Nephron (organoid): ENCODE measurements around the gene LONP2.

Experiments
- H3K27ac Mint-ChIP-seq, 3 experiments: 2 replicates each; pipeline ENCODE4 v1.8.0; 2020; ENCODE audit warnings: mixed read lengths in 3 of 3, mild to moderate bottlenecking in 2 of 3, moderate library complexity in 1 of 3
- H3K27me3 Mint-ChIP-seq: 2 replicates; pipeline ENCODE4 v1.8.0; 2021; ENCODE audit warnings: low read depth, mild to moderate bottlenecking, moderate library complexity, mixed read lengths
- H3K36me3 Mint-ChIP-seq: 2 replicates; pipeline ENCODE4 v1.8.0; 2020; ENCODE audit warnings: low read depth, mixed read lengths
- H3K4me1 Mint-ChIP-seq: 2 replicates; pipeline ENCODE4 v1.8.0; 2020; ENCODE audit warnings: mixed read lengths
- H3K4me3 Mint-ChIP-seq, 3 experiments: 2 replicates each; pipeline ENCODE4 v1.8.0; 2020; ENCODE audit warnings: mild to moderate bottlenecking in 3 of 3, mixed read lengths in 3 of 3, moderate library complexity in 2 of 3
- H3K9me3 Mint-ChIP-seq: 2 replicates; pipeline ENCODE4 v1.8.0; 2020; ENCODE audit warnings: mixed read lengths
- CTCF ChIP-seq, 3 experiments: fragments of 200-600 bp; sonication (generic); IDR thresholded peaks; one replicate each; pipeline ENCODE4 v1.5.0; 2021; ENCODE audit warnings: antibody characterized with exemption in 3 of 3; ENCODE audit not compliant: unreplicated experiment in 3 of 3

LONP2 gene

GRCh38 chr16:48203974-48204824 is 39.9 kb upstream of the LONP2 start:
- H3K4me1 Mint-ChIP-seq, result no peaks in the 10 kb centered on the region
- no peak for TF ChIP-seq CTCF (IDR thresholded peaks at IDR 0.05; ENCODE audit: unreplicated experiment in 3 of 3)
- H3K4me3 Mint-ChIP-seq, result no peak overlapping the region
- H3K36me3 Mint-ChIP-seq, result no peaks in the 10 kb centered on the region
- no peak overlapping the region for H3K27ac Mint-ChIP-seq
- no peaks in the 10 kb centered on the region for H3K9me3 Mint-ChIP-seq
- H3K27me3 Mint-ChIP-seq, result peaks cover 11% of the 10 kb centered on the region

GRCh38 chr16:48204825-48205151 is 39.3 kb upstream of the LONP2 start:
- Mint-ChIP-seq H3K36me3 (no peaks in the 10 kb centered on the region), H3K27me3 (peaks cover 12% of the 10 kb centered on the region), H3K9me3 (no peaks in the 10 kb centered on the region), H3K4me1 (no peaks in the 10 kb centered on the region), H3K4me3 (no peak overlapping the region), H3K27ac (no peak overlapping the region)
- TF ChIP-seq CTCF (IDR thresholded peaks at IDR 0.05; ENCODE audit: unreplicated experiment in 3 of 3), result no peak

- Mint-ChIP-seq H3K36me3 (no peaks in the 10 kb centered on the region), H3K4me3 (no peak overlapping the region), H3K27ac (no peak overlapping the region), H3K27me3 (peaks cover 15% of the 10 kb centered on the region), H3K4me1 (no peaks in the 10 kb centered on the region), H3K9me3 (no peaks in the 10 kb centered on the region)
- no peak for TF ChIP-seq CTCF (IDR thresholded peaks at IDR 0.05; ENCODE audit: unreplicated experiment in 3 of 3)
These were observed 37.4 kb upstream of the LONP2 start for GRCh38 chr16:48206594-48207242.

GRCh38 chr16:48210747-48211146 is 33.4 kb upstream of the LONP2 start:
- no peak overlapping the region for H3K27ac Mint-ChIP-seq
- H3K27me3 Mint-ChIP-seq, result peaks cover 15% of the 10 kb centered on the region
- no peaks in the 10 kb centered on the region for H3K36me3 Mint-ChIP-seq
- no peaks in the 10 kb centered on the region for H3K4me1 Mint-ChIP-seq
- no peak for TF ChIP-seq CTCF (IDR thresholded peaks at IDR 0.05; ENCODE audit: unreplicated experiment in 3 of 3)
- no peak overlapping the region for H3K4me3 Mint-ChIP-seq
- H3K9me3 Mint-ChIP-seq, result no peaks in the 10 kb centered on the region

- TF ChIP-seq CTCF (IDR thresholded peaks at IDR 0.05; ENCODE audit: unreplicated experiment in 3 of 3), result no peak
- Mint-ChIP-seq H3K36me3 (no peaks in the 10 kb centered on the region), H3K9me3 (no peaks in the 10 kb centered on the region), H3K4me1 (no peaks in the 10 kb centered on the region), H3K4me3 (no peak overlapping the region), H3K27ac (no peak overlapping the region), H3K27me3 (peaks cover 12% of the 10 kb centered on the region)
These were observed 32.1 kb upstream of the LONP2 start for GRCh38 chr16:48212033-48212432.

- Mint-ChIP-seq H3K9me3 (no peaks in the 10 kb centered on the region), H3K36me3 (no peaks in the 10 kb centered on the region), H3K4me3 (no peak overlapping the region), H3K27me3 (peaks cover 2% of the 10 kb centered on the region), H3K27ac (no peak overlapping the region), H3K4me1 (no peaks in the 10 kb centered on the region)
- no peak for TF ChIP-seq CTCF (IDR thresholded peaks at IDR 0.05; ENCODE audit: unreplicated experiment in 3 of 3)
These were observed 28.4 kb upstream of the LONP2 start for GRCh38 chr16:48215738-48216137.
